Tibial artery (tissue), 4 donors: ENCODE results near the gene CPEB2.

ENCODE experiments used
- DNase-seq, 2 donors: peaks; one replicate each; pipeline ENCODE4 v3.0.0-alpha.2; 2019
- H3K27ac ChIP-seq, 2 donors: fragments of 200-600 bp; sonication (generic) in 1 of 2; 1 replicate in 1 of 2; 2 replicates in 1 of 2; pipeline ENCODE4 v1.5.1; 2018 to 2019; ENCODE audit warnings: mild to moderate bottlenecking in 1 of 2
- H3K27me3 ChIP-seq, 2 donors: fragments of 200-600 bp; sonication (generic) in 1 of 2; one replicate each; pipeline versions ENCODE4 v1.5.1 to v1.6.0; 2016 to 2019
- H3K36me3 ChIP-seq, 3 donors: fragments of 200-600 bp; sonication (generic) in 2 of 3; one replicate each; pipeline ENCODE4 v1.5.1; 2016 to 2019; ENCODE audit warnings: mild to moderate bottlenecking in 2 of 3
- H3K4me1 ChIP-seq, 4 donors: fragments of 200-600 bp; sonication (generic) in 2 of 4; 1 replicate in 3 of 4; 2 replicates in 1 of 4; pipeline ENCODE4 v1.5.1; 2016 to 2019
- H3K4me3 ChIP-seq, 2 donors: fragments of 200-600 bp; sonication (generic) in 1 of 2; 1 replicate in 1 of 2; 2 replicates in 1 of 2; pipeline ENCODE4 v1.5.1; 2018 to 2019; ENCODE audit warnings: mild to moderate bottlenecking in 2 of 2
- H3K9me3 ChIP-seq, 3 donors: fragments of 200-600 bp; sonication (generic) in 1 of 3; one replicate each; pipeline ENCODE4 v1.5.1; 2016 to 2019
- intact Hi-C: fragments of 100-400 bp; cut with DNase I; formaldehyde crosslinking; loops from one replicate; pipeline ENCODE4 v1.15.0; 2023; ENCODE audit warnings: low total_unique reads
- TF ChIP-seq, protein P1 (sequence below), 2 experiments: fragments of 200-600 bp in 1 of 2; fragments of 450-650 bp in 1 of 2; IDR thresholded peaks; one replicate each; pipeline ENCODE4 v1.5.1; 2017 to 2019; ENCODE audit warnings: antibody characterized with exemption in 2 of 2, mild to moderate bottlenecking in 1 of 2, moderate library complexity in 1 of 2

CPEB2 gene

DNA sequence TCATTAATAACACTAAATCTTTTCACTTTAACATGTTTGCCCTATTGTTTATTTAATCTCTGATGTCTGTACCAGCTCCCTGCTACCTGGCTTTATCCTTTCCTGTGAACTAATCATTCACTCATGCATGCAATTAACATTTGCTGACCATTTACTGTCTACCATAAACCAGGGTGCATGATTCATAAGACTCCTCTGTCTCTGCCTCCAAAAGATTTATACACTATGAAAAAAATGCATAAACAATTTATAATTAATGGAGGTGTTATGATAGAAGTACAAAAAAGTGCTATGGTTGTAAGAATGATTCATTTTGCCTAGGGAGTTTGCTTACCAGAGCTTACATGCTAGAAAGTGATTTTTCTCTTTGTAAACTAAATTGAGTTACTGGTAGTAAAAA, 24.5 kb upstream of the CPEB2 start:
- TF ChIP-seq, protein P1, sequence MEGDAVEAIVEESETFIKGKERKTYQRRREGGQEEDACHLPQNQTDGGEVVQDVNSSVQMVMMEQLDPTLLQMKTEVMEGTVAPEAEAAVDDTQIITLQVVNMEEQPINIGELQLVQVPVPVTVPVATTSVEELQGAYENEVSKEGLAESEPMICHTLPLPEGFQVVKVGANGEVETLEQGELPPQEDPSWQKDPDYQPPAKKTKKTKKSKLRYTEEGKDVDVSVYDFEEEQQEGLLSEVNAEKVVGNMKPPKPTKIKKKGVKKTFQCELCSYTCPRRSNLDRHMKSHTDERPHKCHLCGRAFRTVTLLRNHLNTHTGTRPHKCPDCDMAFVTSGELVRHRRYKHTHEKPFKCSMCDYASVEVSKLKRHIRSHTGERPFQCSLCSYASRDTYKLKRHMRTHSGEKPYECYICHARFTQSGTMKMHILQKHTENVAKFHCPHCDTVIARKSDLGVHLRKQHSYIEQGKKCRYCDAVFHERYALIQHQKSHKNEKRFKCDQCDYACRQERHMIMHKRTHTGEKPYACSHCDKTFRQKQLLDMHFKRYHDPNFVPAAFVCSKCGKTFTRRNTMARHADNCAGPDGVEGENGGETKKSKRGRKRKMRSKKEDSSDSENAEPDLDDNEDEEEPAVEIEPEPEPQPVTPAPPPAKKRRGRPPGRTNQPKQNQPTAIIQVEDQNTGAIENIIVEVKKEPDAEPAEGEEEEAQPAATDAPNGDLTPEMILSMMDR (IDR thresholded peaks at IDR 0.05) = no peak
- Histone ChIP-seq H3K4me1 (no peaks in the 10 kb centered on the region), H3K4me3 (no peak overlapping the region), H3K27me3 (no peaks in the 10 kb centered on the region), H3K27ac (no peak overlapping the region), H3K9me3 (no peaks in the 10 kb centered on the region), H3K36me3 (no peaks in the 10 kb centered on the region)
- no peak for DNase-seq
- intact Hi-C loops = no loop called here

DNA sequence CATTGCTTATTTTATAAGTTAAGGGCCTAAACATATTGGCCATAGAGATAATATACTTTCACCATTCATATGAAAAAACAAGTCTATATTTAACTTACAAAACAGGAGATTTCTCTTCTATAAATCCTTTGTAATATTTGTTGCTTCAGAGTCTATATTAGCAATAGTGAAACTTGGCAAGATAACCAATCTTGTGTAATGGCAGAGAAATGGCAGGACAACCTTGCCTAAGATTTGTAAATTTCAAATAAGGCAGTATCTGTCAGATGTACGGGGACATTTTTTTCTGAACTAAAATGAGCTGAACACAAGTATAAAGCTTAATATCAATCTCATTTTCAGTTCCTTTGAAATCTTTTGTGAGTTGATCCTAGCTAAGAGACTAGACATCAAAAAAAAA, 17.8 kb upstream of the CPEB2 start:
- intact Hi-C loops = no loop called here
- Histone ChIP-seq H3K4me1 (no peaks in the 10 kb centered on the region), H3K36me3 (no peaks in the 10 kb centered on the region), H3K27me3 (no peaks in the 10 kb centered on the region), H3K9me3 (no peaks in the 10 kb centered on the region), H3K27ac (no peak overlapping the region), H3K4me3 (no peak overlapping the region)
- DNase-seq = no peak
- TF ChIP-seq, protein P1 (IDR thresholded peaks at IDR 0.05) = no peak

DNA sequence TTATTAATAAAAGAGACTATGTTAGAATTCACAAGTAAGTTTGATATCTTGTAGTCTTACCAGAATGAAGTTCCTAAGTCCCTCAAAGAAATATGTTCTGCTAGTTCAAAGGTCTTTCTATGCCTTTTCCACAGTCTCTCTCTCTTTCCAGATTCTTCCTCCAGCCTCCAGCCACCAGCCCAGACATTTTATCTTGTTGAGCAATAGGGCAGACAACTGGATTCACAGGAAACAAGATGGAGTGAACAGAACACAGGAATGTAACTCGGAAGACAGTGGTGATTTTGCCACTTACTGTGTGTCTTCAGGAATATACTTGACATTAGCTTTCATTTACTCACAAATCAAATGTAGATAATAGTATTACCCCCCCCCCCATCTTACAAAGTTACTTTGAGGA, 17.1 kb upstream of the CPEB2 start:
- Histone ChIP-seq H3K4me3 (no peak overlapping the region), H3K4me1 (no peaks in the 10 kb centered on the region), H3K9me3 (no peaks in the 10 kb centered on the region), H3K36me3 (no peaks in the 10 kb centered on the region), H3K27ac (no peak overlapping the region), H3K27me3 (no peaks in the 10 kb centered on the region)
- DNase-seq = no peak
- TF ChIP-seq, protein P1 (IDR thresholded peaks at IDR 0.05) = no peak
- intact Hi-C loops = no loop called here

DNA sequence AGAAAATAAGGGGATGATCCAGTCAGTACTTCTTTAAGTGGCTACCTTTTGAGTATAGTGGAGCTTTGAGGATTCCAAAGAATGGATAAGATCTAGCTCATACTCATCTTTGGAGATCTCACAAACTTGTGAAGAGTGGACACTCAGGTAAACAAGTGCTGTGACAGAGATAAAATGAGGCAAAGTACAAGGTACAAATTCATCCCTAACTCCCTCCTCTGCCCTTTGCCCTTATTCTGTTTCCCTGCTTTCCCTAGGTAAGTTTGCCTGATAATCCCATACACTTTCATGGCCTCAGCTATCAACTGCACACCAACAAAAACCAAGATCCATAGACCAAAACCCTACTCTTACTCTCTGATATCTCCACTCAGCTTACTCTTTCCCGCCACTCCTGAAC, 16.4 kb upstream of the CPEB2 start:
- no peak overlapping the region for H3K27ac ChIP-seq
- no peak for DNase-seq
- intact Hi-C loops = no loop called here
- no peaks in the 10 kb centered on the region for H3K27me3 ChIP-seq
- TF ChIP-seq, protein P1 (IDR thresholded peaks at IDR 0.05) = no peak
- H3K36me3 ChIP-seq = no peaks in the 10 kb centered on the region
- no peaks in the 10 kb centered on the region for H3K9me3 ChIP-seq
- H3K4me3 ChIP-seq = no peak overlapping the region
- no peaks in the 10 kb centered on the region for H3K4me1 ChIP-seq

DNA sequence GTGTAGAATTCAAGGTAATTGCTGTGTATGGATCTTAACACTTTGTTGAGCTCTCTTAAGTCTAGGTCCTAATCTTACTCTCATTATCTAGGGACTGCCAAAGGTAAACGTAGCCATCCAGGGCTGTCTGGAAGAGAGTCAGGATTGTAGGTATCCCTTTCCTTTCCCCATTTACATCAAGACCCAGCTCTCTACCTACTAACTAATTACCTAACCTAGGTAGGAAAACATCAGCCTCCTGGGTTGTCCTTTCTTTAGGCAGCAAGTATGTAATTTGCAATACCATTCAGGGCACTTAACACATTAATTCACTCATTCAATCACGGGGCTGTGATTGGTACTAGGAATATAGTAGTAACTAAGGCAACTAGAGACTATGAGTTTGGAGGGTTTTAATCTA, 15.2 kb upstream of the CPEB2 start:
- Histone ChIP-seq H3K9me3 (no peaks in the 10 kb centered on the region), H3K36me3 (no peaks in the 10 kb centered on the region), H3K27me3 (no peaks in the 10 kb centered on the region), H3K4me1 (no peaks in the 10 kb centered on the region), H3K4me3 (no peak overlapping the region), H3K27ac (no peak overlapping the region)
- TF ChIP-seq, protein P1 (IDR thresholded peaks at IDR 0.05) = no peak
- intact Hi-C loops = no loop called here
- no peak for DNase-seq

DNA sequence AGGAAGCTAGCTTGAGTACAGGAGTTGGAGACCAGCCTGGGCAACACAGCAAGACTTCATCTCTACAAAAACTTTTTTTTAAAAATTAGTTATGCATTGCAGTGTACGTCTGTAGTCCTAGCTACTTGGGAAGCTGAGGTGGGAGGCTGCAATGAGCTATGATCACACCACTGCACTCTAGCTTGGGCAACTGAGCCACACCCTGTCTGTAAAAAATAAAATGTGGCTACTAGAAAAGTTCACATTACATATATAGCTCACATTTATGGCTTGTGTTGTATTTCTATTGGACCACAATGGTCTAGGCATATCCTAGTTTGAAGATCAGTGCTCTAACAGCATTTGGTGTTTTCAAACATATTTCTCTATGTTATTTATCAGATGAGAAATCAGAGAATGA, 11.8 kb upstream of the CPEB2 start:
- H3K27me3 ChIP-seq = no peaks in the 10 kb centered on the region
- DNase-seq = no peak
- H3K9me3 ChIP-seq = no peaks in the 10 kb centered on the region
- no peak overlapping the region for H3K27ac ChIP-seq
- intact Hi-C loops = loop anchor here (10.0 kb wide), 1 partner anchor 164 kb away; no protein-coding TSS in a partner anchor
- TF ChIP-seq, protein P1 (IDR thresholded peaks at IDR 0.05) = no peak
- no peaks in the 10 kb centered on the region for H3K36me3 ChIP-seq
- H3K4me3 ChIP-seq = no peak overlapping the region
- H3K4me1 ChIP-seq = no peaks in the 10 kb centered on the region
